ENCODE data around the gene CTSF.
"Not testable (repeated sequence)": the region's sequence is repeated elsewhere in the genome, so short reads cannot be mapped to it uniquely, and the experiment has no call there.

Gene CTSF

DNA sequence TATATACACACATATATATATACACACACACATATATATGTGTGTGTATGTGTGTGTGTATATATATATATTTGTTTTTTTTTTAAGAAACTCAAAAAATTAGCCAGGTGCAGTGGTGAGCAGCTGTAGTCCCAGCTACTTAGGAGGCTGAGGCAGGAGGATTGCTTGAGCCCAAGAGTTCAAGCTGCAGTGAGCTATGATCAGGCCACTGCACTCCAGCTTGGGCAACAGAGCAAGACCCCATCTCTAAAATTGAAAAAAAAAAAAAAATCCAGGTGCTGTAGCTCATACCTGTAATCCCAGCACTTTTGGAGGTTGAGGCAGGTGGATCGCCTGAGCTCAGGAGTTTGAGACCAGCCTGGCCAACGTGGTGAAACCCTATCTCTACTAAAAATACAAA lies 20.9 kb upstream of the CTSF start:
- DNase-seq: not testable (repeated sequence)

DNA sequence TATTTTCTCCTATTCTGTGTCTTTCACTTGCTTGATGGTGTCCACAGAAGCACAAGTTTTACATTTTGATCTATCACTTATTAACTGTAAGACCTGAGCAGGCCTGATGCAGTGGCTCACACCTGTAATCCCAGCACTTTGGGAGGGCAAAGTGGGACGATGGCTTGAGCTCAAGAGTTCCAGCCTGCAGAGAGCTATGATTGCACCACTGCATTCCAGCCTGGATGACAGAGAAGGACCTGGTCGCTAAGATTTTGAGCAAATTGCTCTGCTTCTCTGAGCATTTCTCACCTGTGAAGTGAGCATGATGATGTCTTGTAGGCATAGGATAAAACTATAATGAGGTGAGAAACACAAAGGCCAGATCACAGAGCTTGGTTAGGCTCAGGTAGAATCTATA lies 17.7 kb upstream of the CTSF start:
- DNase-seq: no peak

DNA sequence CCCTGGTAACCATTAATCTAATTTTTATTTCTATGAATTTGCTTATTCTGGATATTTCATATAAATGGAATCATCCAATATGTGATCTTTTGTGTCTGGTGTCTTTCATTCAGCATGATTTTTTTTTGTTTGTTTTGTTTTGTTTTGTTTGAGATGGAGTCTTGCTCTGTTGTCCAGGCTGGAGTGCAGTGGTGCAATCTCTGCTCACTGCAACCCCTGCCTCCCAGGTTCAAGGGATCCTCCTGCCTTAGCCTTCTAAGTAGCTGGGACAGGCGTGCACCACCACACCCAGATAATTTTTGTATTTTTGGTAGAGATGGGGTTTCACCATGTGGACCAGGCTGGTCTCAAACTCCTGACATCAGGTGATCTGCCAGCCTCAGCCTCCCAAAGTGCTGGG lies 17.0 kb upstream of the CTSF start:
- not testable (repeated sequence) for DNase-seq

DNA sequence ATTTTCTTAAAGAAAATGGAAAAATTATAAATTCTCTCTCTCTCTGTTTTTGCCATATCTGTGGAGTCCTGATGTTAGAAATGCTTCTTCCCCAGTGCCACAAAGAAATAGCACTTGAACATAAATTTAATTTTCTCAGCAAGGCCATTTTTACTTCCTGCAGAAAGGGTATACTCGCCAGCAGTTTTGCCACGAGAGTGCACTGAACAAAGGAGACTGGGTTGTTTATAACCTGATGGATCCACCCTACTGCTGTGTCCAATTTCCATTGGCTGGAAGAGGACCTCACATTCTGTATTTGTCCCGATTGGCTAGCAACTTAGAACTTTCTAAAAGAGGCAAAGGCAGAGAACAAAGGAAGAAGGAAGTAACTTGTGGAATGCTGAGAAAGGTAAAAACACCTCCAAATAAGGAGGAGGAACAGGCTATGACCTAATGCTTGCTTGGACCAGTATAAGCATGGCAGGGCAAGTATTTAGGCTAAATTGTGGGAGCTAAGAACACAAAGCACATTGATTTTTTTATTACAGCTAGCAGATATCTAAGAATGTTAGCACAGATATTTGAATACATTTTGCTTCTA lies 14.2 kb upstream of the CTSF start:
- DNase-seq: not testable (repeated sequence)

DNA sequence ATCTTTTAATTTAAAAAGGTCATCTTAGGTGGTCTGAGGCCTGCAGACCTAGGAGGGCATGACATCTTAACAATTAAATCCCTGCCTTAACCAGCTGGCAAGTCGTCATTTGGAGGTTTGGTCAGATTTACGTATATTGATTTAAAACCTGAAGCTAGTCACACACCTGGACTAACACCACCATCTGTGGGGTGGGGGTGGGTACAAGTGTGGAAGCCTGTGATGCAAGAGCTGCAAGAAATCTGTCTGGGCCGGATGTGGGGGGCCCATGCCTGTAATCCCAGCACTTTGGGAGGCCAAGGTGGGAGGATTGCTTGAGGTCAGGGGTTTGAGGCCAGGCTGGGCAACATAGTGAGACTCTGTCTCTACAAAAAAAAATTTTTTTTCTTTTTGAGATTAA lies 12.9 kb upstream of the CTSF start:
- no peak for DNase-seq

DNA sequence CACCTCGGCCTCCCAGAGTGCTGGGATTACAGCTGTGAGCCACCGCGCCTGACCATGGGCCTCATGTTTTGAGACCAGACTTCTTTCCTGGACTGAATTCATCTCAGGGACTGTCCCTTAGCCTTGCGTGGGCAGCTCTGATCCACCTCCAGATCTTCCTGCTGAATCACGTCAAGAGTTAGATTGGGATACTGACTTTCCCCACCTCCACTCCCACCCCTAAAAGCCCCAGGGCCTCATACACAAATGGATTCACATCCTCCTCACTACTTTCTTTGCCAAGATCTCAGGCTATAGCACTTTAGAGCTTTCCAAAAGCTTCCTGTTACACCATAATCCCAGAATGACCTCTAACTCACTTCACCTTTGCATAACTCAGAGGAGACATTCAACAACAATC lies 12.4 kb upstream of the CTSF start:
- DNase-seq: no peak

DNA sequence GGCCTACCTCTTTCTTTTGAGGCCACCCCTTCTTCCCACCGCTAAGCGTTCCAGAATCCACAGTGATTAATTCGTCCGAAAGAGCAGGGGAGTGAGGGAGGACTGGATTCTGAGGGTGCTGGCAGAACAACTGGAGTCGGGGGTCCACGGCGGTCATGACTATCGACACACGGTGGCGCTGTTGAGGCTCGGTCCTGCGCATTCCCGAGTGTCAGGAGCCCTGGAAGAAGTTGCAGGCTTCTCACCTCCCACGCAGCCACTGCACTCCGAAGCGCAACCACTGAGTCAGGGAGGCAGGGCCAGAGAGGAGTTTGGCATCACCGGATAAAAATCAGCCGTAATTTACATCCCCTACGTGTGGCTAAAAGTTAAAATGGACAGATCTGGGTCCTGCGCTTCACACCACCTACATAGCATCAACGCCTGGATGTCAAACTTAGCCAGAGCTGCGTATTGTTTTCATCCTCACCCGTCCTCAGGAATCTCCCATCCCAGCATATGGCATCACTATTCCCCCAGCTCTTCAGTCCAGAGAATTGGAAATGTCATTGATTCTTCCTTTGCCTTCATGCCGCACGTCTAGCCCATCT lies 10.7 kb upstream of the CTSF start:
- peak; percentile 67 for DNase-seq

DNA sequence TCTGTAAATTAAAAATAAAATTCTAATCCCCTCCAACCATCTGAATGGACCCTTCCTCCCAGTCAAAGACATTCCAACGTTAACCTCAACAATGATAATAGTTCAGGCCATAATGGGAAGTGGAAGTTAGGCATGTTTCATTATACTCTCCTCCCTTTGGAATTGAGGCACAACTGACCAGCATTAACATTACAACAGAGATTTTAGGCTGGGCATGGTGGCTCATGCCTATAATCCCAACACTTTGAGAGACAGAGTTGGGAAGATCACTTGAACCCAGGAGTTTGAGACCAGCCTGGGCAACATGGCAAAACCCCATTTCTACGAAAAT lies 2.4 kb upstream of the CTSF start:
- DNase-seq: no peak

DNA sequence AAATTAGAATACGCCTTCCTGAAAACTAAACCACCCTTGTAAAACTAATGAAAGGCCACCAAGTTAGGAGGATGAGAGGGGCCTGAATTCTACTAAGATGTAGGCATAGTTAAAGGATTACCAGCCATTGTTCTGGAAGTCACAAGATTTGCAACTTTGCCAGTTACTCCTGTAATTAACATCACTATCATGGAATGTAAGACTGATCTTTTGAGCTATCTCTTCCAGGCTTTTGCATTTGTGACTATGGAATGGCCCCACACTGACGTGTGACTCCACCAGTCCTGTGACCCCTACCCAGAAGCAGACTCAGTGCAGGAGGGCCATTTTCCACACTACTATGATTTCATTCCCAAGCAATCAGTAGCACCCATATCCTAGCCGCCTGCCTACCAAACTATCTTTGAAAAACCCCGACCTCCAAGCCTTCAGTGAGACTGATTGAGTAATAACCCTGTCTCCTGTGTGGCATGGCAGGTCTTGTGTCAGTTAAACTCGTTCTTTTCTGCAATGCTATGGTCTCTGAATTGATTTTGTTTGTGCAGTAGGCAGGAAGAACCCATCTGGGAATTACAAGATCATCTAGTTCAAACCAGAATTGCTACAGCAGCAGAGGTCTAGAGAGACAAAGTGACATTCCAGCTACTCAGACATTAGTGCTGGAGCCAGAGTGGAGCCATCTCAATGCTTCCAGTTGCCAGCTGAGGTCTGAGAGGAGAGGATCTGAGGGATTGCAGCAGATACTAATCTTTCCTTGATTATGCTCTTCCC lies 1.9 kb upstream of the CTSF start:
- no peak for DNase-seq

DNA sequence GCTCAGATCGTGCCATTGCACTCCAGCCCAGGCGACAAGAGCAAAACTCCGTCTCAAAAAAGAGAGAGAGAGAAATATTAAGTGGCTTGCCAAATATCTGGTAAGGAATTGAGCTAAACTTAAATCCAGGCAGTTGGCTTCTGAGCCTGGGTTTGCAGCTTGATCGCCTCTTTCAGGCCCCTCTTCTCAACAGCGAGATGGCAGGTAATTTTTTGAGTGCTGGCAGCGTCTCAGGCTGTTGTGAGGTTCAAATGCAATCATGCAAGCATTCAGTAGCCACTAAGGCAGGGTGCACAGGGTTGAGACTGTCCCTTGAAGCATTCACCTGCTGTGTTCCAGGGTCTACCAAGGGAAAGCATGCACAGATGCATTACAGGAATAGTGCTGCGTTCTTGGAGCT lies 670 bp upstream of the CTSF start:
- DNase-seq: no peak

DNA sequence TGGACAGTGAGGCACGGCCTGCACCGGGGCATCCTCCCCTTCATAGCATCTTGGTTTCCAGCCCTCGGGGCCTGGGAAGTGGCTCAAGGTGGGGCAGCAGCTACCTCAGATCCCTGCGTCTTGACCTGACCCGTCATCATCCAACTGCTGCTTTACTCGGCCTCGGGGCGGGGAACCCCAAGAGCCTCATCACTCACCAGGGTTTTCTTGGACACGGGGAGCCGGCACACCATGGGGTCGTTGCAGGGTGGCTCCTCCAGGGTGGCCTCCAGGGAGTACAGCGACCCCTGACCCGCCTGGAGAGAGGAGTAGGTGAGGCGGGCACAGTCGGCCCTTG lies 651 bp downstream of the CTSF start:
- DNase-seq: no peak

DNA sequence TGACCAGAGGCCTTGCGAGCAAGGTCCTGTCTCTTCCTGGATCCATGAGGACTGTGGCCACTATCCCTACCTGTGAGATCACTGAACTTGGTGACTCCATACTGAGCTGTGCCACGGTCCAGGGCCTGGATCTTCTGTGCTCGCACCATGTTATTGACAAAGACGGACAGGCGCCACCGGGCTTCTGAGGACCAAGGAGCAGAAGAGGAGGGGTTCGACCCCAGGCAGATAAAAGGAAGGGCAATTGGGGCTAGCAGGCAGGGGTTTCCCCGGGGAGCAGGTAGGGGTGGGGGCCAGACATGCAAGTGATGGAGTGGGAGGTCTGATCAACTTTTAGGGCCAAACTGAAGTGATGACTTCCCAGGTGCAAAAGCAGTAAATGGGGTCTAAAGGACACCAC lies 2.2 kb downstream of the CTSF start:
- DNase-seq: no peak

DNA sequence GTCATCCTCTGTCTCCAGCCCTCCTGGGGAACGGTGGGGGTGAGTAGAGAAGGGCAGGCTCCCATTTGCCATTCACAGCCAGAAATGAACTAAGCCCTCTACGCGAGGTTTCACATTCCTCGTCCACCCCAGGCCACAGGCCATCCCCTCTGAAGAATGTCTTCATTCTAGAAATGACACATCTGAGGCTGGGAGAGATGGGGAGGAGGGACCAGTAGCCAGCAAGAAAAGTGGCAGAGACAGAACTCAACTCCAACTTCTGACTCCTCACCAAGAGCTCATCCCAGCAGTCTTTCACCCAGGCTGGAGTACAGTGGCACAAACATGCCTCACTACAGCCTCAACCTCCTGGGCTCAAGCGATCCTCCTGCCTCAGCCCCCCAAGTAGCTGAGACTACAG lies 3.4 kb downstream of the CTSF start:
- no peak for DNase-seq

DNA sequence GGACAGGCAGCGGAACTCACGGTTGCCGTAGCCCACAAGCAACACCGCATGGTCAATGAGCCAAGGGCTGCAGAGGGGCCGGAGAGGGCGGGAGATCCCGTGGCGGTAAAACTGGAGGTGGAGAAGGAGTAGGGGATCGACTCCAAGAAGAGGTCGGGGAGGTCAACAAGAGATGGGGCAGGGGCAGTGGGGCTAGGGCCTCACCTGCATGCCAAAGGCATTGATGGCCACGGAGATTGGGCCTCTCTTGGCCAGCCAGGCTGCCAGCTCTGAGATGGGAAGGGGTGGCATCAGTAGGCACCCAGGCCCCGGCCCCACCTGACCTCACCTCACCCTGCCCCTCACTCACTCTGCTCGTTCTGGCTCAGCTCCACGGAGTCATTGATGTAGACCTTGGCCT lies 3.9 kb downstream of the CTSF start:
- DNase-seq: no peak

DNA sequence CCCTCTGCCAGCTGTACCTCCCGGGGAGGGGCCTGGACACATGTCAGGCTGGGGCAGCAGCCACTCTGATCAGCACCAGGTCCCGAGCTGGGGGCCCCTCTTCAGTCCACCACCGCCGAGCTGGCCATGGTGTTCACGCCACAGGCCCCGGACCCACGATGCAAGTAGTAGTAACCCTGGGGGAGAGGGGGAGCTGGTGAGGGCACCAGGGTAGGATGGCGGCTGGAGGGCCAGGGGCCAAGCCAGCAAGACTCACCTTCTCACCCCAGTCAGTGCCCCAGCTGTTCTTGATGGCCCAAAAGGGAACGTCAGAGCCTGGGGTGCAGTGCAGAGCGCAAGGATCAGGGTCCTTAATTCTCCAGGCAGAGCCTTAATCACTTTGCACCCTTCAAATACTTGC lies 4.6 kb downstream of the CTSF start:
- DNase-seq: no peak

DNA sequence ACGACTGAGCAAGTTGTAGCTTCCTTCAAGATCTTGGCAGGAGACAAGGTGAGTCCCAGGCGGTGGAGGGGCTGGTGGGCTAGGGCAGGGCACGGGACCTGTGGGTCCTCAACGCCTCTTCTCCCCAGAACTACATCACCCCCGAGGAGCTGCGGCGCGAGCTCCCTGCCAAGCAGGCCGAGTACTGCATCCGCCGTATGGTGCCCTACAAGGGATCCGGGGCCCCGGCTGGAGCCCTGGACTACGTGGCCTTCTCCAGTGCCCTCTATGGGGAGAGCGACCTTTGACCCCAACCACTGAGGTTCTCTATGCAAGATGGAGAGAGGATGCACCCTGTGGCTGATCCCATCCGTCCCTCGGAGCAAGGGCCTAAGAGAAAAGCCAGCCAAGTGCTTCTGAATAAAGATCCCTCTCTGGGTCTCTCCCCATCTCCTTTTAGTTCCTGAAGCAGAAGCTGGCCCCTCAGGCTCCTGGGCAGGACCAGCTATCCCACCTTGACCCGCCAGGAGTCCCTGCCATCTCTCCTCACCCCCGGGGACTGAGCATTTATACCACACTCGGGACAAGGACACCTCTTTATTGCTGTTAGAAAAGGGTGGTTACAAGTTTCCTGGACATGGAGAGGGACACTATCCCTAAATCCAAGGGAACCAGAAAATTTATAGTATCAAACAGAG lies 5.4 kb downstream of the CTSF start:
- no peak for DNase-seq

DNA sequence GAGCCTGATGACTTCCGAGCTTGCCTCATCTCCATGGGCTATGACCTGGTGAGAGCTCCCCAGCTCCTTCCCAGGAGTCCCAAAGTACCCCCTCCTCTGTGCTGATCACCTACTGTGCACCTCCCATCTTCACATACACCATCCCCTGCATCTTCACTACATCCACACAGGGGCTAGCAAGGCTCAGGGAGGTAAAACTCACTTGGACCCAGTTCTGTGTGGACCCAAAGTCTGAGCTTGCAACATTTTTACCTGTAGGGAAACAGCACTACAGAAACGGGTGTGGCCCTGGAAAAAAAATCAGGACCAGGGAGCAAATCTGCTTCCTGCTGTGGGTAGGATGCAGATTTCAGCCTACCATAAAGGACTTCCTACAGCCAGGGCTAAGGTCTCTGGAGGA lies 6.1 kb downstream of the CTSF start:
- no peak for DNase-seq

DNA sequence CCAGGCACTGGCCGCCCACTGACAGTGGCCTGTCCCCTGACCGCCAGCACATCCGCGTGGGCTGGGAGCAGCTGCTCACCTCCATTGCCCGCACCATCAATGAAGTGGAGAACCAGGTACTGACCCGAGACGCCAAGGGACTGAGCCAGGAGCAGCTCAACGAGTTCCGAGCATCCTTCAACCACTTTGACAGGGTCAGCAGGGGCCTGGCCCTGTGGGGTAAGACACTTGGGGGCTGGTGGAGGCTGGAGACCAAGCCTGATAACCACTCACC lies 6.5 kb downstream of the CTSF start:
- no peak for DNase-seq

DNA sequence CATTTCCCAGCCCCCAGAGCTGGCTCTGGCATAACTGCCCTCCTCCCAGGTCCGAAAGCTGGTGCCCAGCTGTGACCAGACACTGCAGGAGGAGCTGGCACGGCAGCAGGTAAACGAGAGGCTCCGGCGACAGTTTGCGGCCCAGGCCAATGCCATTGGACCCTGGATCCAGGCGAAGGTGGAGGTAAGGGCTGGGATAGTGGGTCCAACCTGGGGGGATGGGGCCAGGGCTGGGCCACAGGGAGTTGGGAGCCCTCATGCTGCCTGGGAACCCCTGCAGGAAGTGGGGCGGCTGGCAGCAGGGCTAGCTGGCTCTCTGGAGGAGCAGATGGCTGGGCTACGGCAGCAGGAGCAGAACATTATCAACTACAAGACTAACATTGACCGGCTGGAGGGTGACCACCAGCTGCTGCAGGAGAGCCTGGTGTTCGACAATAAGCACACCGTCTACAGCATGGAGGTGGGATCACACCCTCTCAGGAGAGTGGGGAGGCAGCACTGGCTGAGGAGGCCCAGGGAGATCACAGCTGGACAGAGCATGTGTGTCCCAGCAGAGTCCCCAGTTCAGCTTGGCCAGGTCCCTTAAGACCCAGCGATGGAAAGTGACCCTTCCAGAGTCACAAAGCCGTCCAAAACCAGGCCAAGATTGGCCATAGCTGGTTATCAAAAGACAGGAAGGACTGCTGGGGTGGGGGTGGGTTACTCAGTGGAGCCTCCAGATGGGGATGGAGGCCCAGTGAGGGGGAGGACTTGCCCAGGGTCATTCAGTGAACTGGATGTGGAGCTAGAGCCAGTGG lies 7.0 kb downstream of the CTSF start:
- no peak for DNase-seq

DNA sequence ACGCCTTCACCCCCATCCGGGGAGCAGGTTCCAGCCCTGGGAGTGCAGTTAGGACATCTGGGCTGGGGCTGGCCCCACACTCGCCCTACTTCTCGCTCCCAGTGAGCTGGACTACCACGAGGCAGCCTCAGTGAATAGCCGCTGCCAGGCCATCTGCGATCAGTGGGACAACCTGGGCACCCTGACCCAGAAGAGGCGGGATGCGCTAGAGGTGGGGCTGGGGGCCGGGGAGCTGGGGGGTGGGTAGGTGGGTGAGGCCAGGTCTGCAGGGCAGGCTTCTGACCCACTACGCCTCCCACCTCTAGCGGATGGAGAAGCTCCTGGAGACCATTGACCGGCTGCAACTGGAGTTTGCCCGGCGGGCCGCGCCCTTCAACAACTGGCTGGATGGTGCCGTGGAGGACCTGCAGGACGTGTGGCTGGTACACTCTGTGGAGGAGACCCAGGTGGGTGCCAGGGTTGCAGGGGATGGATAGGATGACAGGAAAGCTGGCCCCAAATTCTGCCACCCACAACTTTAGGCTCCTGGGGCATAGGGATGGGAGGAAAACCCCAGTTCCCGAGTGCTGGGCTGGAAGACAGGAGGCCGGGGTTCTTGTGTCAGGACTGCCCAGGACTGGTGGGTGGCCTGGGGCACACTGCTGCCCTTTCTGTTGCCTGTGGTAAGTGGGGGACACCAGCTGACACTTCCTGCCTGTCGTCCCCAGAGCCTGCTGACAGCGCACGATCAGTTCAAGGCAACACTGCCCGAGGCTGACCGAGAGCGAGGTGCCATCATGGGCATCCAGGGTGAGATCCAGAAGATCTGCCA lies 8.3 kb downstream of the CTSF start:
- no peak for DNase-seq

DNA sequence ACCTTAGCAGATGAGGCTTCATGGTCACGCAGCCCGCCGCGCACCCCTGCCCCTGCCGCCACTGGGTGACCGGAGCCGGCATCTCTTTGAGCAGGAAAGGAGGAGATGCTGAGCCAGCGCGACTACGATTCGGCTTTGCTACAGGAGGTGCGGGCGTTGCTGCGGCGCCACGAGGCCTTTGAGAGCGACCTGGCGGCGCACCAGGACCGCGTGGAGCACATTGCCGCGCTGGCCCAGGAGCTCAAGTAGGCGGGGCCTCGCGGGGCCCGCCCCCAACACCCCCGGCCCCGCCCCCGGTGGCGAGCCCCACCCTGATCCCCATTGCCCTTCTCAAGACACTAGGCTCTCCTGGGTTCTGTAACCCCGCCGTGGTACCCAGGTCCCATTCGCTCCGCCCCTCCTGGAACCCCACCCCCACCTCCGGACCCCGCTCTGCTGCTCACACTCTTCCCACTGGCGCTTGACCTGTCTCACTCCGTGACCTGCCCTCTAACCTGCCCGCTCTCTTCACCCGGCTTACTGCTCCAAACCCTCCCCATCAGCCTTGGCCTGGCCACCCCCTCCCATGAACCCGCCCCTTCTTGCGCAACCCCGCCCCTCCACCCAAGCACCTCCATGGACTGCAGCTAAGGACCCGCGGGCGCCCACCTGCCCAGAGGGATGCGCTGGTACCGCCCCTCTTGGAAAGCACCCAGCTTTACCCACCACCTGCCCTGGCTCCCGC lies 9.1 kb downstream of the CTSF start:
- DNase-seq: no peak

DNA sequence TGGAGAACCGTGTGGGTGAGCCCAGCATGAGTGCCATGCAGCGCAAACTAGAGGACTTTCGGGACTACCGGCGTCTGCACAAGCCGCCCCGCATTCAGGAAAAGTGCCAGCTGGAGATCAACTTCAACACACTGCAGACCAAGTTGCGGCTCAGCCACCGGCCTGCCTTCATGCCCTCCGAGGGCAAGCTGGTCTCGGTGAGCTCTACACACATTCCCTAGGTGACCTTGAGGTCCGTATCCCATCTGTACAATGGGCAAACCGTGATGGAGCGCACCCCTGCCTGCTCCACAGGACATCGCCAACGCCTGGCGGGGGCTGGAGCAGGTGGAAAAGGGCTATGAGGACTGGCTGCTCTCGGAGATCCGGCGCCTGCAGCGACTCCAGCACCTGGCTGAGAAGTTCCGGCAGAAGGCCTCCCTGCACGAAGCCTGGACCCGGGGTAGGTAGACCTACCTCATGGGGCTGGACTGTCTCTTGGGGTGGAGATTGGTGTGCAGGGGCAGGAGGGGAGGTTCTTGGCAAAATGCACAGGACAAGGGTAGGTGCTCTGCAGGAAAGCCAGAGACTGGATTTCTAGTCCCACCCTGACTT lies 10.6 kb downstream of the CTSF start:
- DNase-seq: no peak

Data from NCI-H1092 (cell line).